GM18526 (cell line): ENCODE data around the gene EGFL7.

Experiments
- POLR2A ChIP-seq: IDR thresholded peaks from 3 replicates; pipeline ENCODE4 v1.6.1; 2011; ENCODE audit not compliant: insufficient read length; ENCODE audit errors: extremely low read depth

Gene EGFL7

GRCh38 chr9:136700304-136700703 is 37.6 kb downstream of the EGFL7 start:
- TF ChIP-seq POLR2A: no peak

DNA sequence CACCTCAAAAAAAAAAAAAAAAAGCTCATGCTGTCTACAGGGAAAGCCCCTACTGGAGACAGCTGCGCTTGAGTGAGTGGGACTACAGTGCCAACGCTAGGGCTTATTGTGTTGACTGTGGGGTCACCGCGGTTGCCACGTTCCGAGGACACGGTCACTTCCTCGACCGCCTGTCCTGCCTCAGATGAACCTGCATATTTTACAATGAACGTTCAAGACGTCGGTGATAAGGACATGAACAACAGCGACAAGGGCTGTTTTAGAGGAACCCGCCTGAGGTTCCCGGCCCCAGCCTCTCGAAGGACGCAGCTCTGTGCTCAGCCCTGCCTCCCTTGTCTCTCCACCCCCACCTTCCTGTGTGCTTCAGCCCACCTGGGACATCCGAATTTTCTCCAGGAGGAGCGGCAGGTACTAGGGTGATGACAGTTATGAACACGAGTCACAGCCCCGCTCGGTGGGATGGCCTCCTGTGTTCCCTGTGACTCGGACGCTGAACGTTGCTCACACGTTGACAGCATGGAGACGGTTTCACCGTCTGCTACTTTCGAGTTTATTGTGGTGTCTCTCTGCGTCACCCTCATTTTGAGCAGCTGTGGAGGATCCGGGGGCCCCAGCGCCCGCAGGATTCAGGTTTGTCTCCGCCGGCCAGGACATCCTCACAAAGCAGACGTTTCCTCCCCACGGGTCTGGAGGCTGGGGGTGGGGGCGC is 38.4 kb downstream of the EGFL7 start:
- no peak for TF ChIP-seq POLR2A

- no peak for TF ChIP-seq POLR2A
These were observed 38.9 kb downstream of the EGFL7 start for GRCh38 chr9:136701668-136702053.

- TF ChIP-seq POLR2A: no peak
These were observed 40.7 kb downstream of the EGFL7 start for GRCh38 chr9:136703276-136703860.

GRCh38 chr9:136705564-136705963 is 42.8 kb downstream of the EGFL7 start:
- no peak for TF ChIP-seq POLR2A

- no peak for TF ChIP-seq POLR2A
These were observed 44.3 kb downstream of the EGFL7 start for GRCh38 chr9:136707011-136707410.

GRCh38 chr9:136707849-136708517 is 45.3 kb downstream of the EGFL7 start:
- no peak for TF ChIP-seq POLR2A

- TF ChIP-seq POLR2A: no peak
These were observed 46.9 kb downstream of the EGFL7 start for GRCh38 chr9:136709454-136710109.

GRCh38 chr9:136710543-136710942 is 47.8 kb downstream of the EGFL7 start:
- TF ChIP-seq POLR2A: no peak

- no peak for TF ChIP-seq POLR2A
These were observed 49.3 kb downstream of the EGFL7 start, which contains the start of gene DIPK1B for GRCh38 chr9:136711751-136712689. Gene DIPK1B (plus strand): TSS chr9:136712572. CDS start chr9:136712666, 94 bp downstream.

DNA sequence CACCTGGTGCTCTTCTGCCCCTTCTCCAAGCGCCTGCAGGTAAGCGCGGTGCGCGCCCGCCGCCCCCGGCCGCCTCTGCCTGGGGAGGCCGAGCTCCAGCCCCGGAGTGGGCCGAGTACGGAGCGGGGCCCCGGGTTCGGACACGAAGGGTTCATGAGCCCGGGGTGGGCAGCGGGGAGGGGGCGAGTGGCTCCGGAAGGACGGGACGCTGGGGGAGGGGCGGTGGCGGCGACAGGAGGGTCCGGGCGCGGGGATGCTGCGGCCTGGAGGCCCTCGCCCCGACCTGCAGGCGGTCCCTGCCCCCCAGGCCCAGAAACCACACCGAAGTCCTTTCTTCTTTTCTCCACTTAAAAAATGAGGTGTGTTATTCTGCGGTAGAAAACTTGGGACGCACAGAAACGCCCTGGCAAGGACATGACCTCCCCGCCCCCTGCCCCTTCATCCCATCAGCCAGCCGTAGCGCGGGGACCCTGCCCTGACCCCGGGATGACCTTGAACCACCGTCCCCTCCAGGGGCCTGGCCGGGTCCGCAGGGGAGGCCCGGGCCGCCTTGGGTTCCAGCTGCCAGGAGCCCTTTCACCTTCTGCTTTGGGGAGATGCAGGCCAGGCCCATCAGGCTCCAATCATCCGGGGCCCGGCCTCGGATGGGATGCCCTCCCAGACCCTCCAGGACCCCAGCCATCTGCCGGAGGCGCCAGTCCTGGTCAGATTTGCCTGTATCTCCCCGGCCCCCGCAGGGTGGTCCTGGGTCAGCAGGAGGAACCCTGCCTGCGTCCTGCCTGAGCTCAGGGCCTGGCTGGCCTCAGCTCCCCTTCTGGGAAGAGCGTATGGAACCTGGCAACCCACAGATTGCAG is 50.2 kb downstream of the EGFL7 start:
- no peak for TF ChIP-seq POLR2A

- TF ChIP-seq POLR2A: no peak
These were observed 50.8 kb downstream of the EGFL7 start for GRCh38 chr9:136713550-136713949.

- TF ChIP-seq POLR2A: no peak
These were observed 51.6 kb downstream of the EGFL7 start for GRCh38 chr9:136714096-136714892.
